ENCODE data around the gene IFT27.

IFT27 gene

GRCh38 chr22:36727927-36728488, 47.9 kb downstream of the IFT27 start:
- DNase-seq (no peak), ATAC-seq (replicated peaks) (no peak)
- no peaks in the 10 kb centered on the region for H3K4me1 Mint-ChIP-seq (ENCODE audit: low read depth in 2 of 2)
- no peak overlapping the region for H3K27ac Mint-ChIP-seq
- peaks cover 50 to 73% of the 10 kb centered on the region in 2 donors for H3K27me3 Mint-ChIP-seq
- H3K4me3 Mint-ChIP-seq, result no peak overlapping the region
- no peaks in the 10 kb centered on the region for H3K36me3 Mint-ChIP-seq (ENCODE audit: insufficient read depth)
- no peaks in the 10 kb centered on the region for H3K9me3 Mint-ChIP-seq

- H3K27ac Mint-ChIP-seq, result no peak overlapping the region
- ATAC-seq (replicated peaks), result no peak
- no peaks in the 10 kb centered on the region for H3K9me3 Mint-ChIP-seq
- no peaks in the 10 kb centered on the region for H3K4me1 Mint-ChIP-seq (ENCODE audit: low read depth in 2 of 2)
- no peak overlapping the region for H3K4me3 Mint-ChIP-seq
- DNase-seq, result no peak
- peaks cover 47 to 73% of the 10 kb centered on the region in 2 donors for H3K27me3 Mint-ChIP-seq
- H3K36me3 Mint-ChIP-seq (ENCODE audit: insufficient read depth), result no peaks in the 10 kb centered on the region
These were observed 48.8 kb downstream of the IFT27 start for GRCh38 chr22:36727110-36727509.

GRCh38 chr22:36726007-36726380, 49.9 kb downstream of the IFT27 start:
- no peaks in the 10 kb centered on the region for H3K36me3 Mint-ChIP-seq (ENCODE audit: insufficient read depth)
- H3K9me3 Mint-ChIP-seq, result no peaks in the 10 kb centered on the region
- H3K27ac Mint-ChIP-seq, result no peak overlapping the region
- DNase-seq (no peak), ATAC-seq (replicated peaks) (no peak)
- H3K27me3 Mint-ChIP-seq, result peaks cover 46 to 73% of the 10 kb centered on the region in 2 donors
- no peak overlapping the region for H3K4me3 Mint-ChIP-seq
- no peaks in the 10 kb centered on the region for H3K4me1 Mint-ChIP-seq (ENCODE audit: low read depth in 2 of 2)

- Mint-ChIP-seq H3K4me3 (no peak overlapping the region), H3K27me3 (peaks cover 51 to 76% of the 10 kb centered on the region in 2 donors)
These were observed 50.4 kb downstream of the IFT27 start for GRCh38 chr22:36725366-36726006.

GRCh38 chr22:36724836-36725235, 51.1 kb downstream of the IFT27 start:
- ATAC-seq (replicated peaks), result no peak
- H3K9me3 Mint-ChIP-seq, result no peaks in the 10 kb centered on the region
- no peak overlapping the region for H3K4me3 Mint-ChIP-seq
- no peaks in the 10 kb centered on the region for H3K4me1 Mint-ChIP-seq (ENCODE audit: low read depth in 2 of 2)
- peaks cover 52 to 76% of the 10 kb centered on the region in 2 donors for H3K27me3 Mint-ChIP-seq
- H3K27ac Mint-ChIP-seq, result no peak overlapping the region
- DNase-seq, result no peak
- H3K36me3 Mint-ChIP-seq (ENCODE audit: insufficient read depth), result no peaks in the 10 kb centered on the region

More at GRCh38 chr22:36725366-36726006, 50.4 kb downstream of the IFT27 start:
- DNase-seq (no peak), ATAC-seq (replicated peaks) (no peak)
- Mint-ChIP-seq H3K4me1 (ENCODE audit: low read depth in 2 of 2) (no peaks in the 10 kb centered on the region), H3K27ac (no peak overlapping the region), H3K36me3 (ENCODE audit: insufficient read depth) (no peaks in the 10 kb centered on the region), H3K9me3 (no peaks in the 10 kb centered on the region)

- Mint-ChIP-seq H3K36me3 (ENCODE audit: insufficient read depth) (no peaks in the 10 kb centered on the region), H3K4me3 (no peak overlapping the region), H3K27me3 (peaks cover 67 to 92% of the 10 kb centered on the region in 2 donors), H3K4me1 (ENCODE audit: low read depth in 2 of 2) (no peaks in the 10 kb centered on the region), H3K9me3 (no peaks in the 10 kb centered on the region), H3K27ac (no peak overlapping the region)
- no peak for ATAC-seq (replicated peaks)
- no peak for DNase-seq
These were observed 53.9 kb downstream of the IFT27 start for GRCh38 chr22:36722055-36722454.

GRCh38 chr22:36715647-36716046, 60.3 kb downstream of the IFT27 start:
- no peak overlapping the region for H3K4me3 Mint-ChIP-seq
- ATAC-seq (replicated peaks) (no peak), DNase-seq (no peak)
- H3K9me3 Mint-ChIP-seq, result no peaks in the 10 kb centered on the region
- H3K27ac Mint-ChIP-seq, result no peak overlapping the region
- peaks cover 41 to 86% of the 10 kb centered on the region in 2 donors for H3K27me3 Mint-ChIP-seq
- no peaks in the 10 kb centered on the region for H3K4me1 Mint-ChIP-seq (ENCODE audit: low read depth in 2 of 2)
- H3K36me3 Mint-ChIP-seq (ENCODE audit: insufficient read depth), result no peaks in the 10 kb centered on the region

- no peaks in the 10 kb centered on the region for H3K9me3 Mint-ChIP-seq
- no peak for DNase-seq
- H3K4me1 Mint-ChIP-seq (ENCODE audit: low read depth in 2 of 2), result no peaks in the 10 kb centered on the region
- H3K36me3 Mint-ChIP-seq (ENCODE audit: insufficient read depth), result no peaks in the 10 kb centered on the region
- no peak overlapping the region for H3K27ac Mint-ChIP-seq
- H3K27me3 Mint-ChIP-seq, result peaks cover 43 to 86% of the 10 kb centered on the region in 2 donors
- H3K4me3 Mint-ChIP-seq, result no peak overlapping the region
- ATAC-seq (replicated peaks), result no peak
These were observed 61.8 kb downstream of the IFT27 start for GRCh38 chr22:36714110-36714509.

GRCh38 chr22:36713436-36713835, 62.5 kb downstream of the IFT27 start:
- Mint-ChIP-seq H3K9me3 (no peaks in the 10 kb centered on the region), H3K36me3 (ENCODE audit: insufficient read depth) (no peaks in the 10 kb centered on the region), H3K27ac (no peak overlapping the region), H3K27me3 (peaks cover 37 to 86% of the 10 kb centered on the region in 2 donors), H3K4me3 (no peak overlapping the region), H3K4me1 (ENCODE audit: low read depth in 2 of 2) (no peaks in the 10 kb centered on the region)
- DNase-seq, result no peak
- ATAC-seq (replicated peaks), result no peak
